GM06990 (cell line): ENCODE data around the gene DEGS2.

Source experiments
- DNase-seq: peaks from one replicate; pipeline ENCODE4 v3.0.0-alpha.2; 2011; ENCODE audit not compliant: insufficient read length; ENCODE audit errors: extremely low read depth
- H3K27me3 ChIP-seq: replicated peaks from 2 replicates; pipeline ENCODE4 v1.6.0; 2011; ENCODE audit warnings: low read length; ENCODE audit not compliant: control insufficient read depth, insufficient read depth
- H3K36me3 ChIP-seq: 2 replicates; pipeline ENCODE4 v1.5.1; 2011; ENCODE audit warnings: low read length; ENCODE audit not compliant: control insufficient read depth, insufficient read depth
- H3K4me3 ChIP-seq: replicated peaks from 2 replicates; pipeline ENCODE4 v1.5.1; 2011; ENCODE audit warnings: low read depth, mild to moderate bottlenecking, control low read depth, low read length
- CTCF ChIP-seq: IDR thresholded peaks from 2 replicates; pipeline ENCODE4 v1.5.1; 2011; ENCODE audit warnings: low read length, control low read depth, mild to moderate bottlenecking, inconsistent platforms; ENCODE audit not compliant: insufficient read depth, poor library complexity, severe bottlenecking

The DEGS2 gene

DNA sequence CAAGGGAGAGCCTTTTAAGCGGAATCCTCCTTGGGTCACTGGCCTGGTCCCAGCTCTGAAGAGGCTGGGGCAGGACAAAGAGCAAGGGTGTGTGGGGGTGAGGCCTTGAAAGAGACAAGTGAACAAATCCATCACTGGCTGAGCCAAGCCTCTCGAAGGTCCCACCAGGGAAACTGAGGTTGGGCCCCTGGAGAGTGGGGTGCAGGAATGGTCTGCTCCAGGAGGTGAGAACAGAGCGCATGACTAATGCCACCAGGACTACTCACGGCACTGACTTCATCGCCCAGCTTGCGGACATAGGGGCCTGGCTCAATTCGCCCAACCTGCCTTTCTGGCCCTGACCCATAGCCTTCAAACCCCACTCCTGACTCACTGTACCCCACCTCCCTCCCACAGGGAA, 19.2 kb upstream of the DEGS2 start:
- TF ChIP-seq CTCF = no peak
- H3K36me3 ChIP-seq = no peaks in the 10 kb centered on the region

DNA sequence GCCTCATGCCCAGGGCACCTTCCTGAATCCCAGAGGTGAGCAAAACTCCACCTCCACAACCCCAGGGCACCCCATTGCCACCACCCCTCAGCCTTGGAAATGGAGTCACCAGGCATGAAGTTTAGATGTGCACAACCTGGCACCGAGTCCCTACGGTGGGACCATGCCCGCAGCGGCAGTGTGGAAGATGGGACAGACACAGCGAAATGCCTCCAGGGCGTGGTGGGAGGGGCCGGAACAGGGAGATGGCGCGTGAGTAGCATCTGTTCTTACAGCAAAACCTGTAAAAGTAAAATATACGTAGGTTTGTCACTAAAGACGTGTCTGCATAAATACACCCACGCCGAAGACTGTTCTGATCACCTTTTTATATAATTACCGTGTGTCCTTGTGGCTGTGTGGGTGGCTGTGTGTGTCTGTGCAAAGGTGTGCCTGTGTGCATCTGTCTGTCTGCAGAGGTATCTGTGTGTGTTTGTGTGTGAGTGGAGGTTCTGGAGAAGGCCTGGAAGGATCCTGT, 17.4 kb upstream of the DEGS2 start:
- Histone ChIP-seq H3K27me3 (no peaks in the 10 kb centered on the region; the same call in 1 of the 2 replicates), H3K4me3 (no peak overlapping the region), H3K36me3 (no peaks in the 10 kb centered on the region)
- no peak for DNase-seq
- TF ChIP-seq CTCF = no peak

More for the DNA sequence above, 19.2 kb upstream of the DEGS2 start:
- Histone ChIP-seq H3K27me3 (no peaks in the 10 kb centered on the region; the same call in 1 of the 2 replicates), H3K4me3 (no peak overlapping the region)
- DNase-seq = no peak

DNA sequence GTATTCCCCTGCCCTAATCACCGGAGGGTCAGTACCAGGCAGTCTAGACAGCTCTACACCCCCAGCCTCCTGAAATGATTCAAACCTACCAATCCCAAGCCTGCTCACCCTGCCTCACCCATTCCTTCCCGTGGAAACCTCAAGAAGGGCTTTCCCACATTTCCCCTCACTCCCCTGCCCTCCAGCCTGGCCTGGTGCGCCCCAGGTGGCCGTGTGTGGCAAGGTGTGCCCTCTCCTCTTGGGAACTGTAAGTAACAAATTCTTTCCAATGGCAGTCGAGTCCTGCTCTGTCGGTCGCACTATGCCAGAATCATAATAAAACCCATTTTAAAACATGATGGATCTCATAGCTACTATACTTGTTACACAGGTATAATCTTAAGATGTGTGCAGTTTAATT, 13.9 kb upstream of the DEGS2 start:
- Histone ChIP-seq H3K36me3 (no peaks in the 10 kb centered on the region), H3K4me3 (no peak overlapping the region), H3K27me3 (no peaks in the 10 kb centered on the region; the same call in 1 of the 2 replicates)
- peak; percentile 27 for TF ChIP-seq CTCF
- DNase-seq = no peak

- TF ChIP-seq CTCF = no peak
- DNase-seq = no peak
- no peak overlapping the region for H3K4me3 ChIP-seq
- H3K27me3 ChIP-seq = no peaks in the 10 kb centered on the region; the same call in 1 of the 2 replicates
- no peaks in the 10 kb centered on the region for H3K36me3 ChIP-seq
Measured at GRCh38 chr14:100172811-100173210, 13.4 kb upstream of the DEGS2 start.

- H3K36me3 ChIP-seq = no peaks in the 10 kb centered on the region
- no peak for TF ChIP-seq CTCF
- no peak overlapping the region for H3K4me3 ChIP-seq
- DNase-seq = no peak
- no peaks in the 10 kb centered on the region; the same call in 1 of the 2 replicates for H3K27me3 ChIP-seq
Measured at GRCh38 chr14:100170880-100171279, 11.4 kb upstream of the DEGS2 start.

- TF ChIP-seq CTCF = no peak
- H3K36me3 ChIP-seq = no peaks in the 10 kb centered on the region
- H3K27me3 ChIP-seq = no peaks in the 10 kb centered on the region; the same call in 1 of the 2 replicates
- no peak for DNase-seq
- H3K4me3 ChIP-seq = no peak overlapping the region
Measured at GRCh38 chr14:100168506-100168905, 9.1 kb upstream of the DEGS2 start.
